ENCODE results near the gene CREB5.

Gene CREB5

DNA sequence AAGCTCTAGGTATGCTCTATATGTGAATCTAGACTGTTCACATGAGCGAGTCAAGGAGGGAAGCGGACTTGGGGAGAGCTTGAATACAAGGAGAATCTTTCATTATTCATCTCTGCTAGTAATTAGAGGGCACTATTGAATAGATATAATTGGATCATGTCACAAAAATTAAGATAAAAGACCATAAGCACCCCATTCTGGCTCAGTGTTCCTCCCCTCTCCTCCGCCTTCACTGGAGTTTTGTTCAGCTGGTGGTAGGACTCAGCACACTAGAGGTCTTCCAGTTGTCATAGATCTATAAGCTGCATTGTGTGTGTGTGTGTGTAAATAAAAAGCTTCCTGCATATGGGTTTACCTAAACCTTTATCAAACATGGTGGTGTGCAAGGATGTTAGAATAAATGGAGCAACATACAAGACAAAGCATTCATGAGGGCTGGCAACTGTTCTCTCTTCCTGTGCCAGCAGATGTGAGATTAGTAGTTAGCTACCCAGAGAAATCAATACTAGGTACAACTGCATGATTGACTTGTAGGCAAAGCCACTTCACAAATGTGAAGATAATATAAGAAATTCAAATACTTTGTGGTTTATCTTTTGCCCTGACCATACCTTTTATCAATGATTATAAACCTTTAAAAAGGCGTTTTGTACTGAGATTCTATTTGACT, 142.6 kb downstream of the CREB5 start:
- H3K4me1 Mint-ChIP-seq (ENCODE audit: low read depth): no peaks in the 10 kb centered on the region
- no peak overlapping the region for H3K4me3 Mint-ChIP-seq
- no peak for DNase-seq (ENCODE audit: low spot score)
- no peaks in the 10 kb centered on the region for H3K36me3 Mint-ChIP-seq (ENCODE audit: low read depth)
- peaks cover 4% of the 10 kb centered on the region for H3K27me3 Mint-ChIP-seq (ENCODE audit: low read depth)
- H3K27ac Mint-ChIP-seq: no peak overlapping the region
- H3K9me3 Mint-ChIP-seq: no peaks in the 10 kb centered on the region

- Mint-ChIP-seq H3K27me3 (ENCODE audit: low read depth) (peaks cover 4% of the 10 kb centered on the region), H3K9me3 (no peaks in the 10 kb centered on the region), H3K36me3 (ENCODE audit: low read depth) (no peaks in the 10 kb centered on the region)
Measured at GRCh38 chr7:28556025-28556424, 143.7 kb downstream of the CREB5 start.

GRCh38 chr7:28556671-28557070, 144.4 kb downstream of the CREB5 start:
- H3K4me3 Mint-ChIP-seq: no peak overlapping the region
- H3K4me1 Mint-ChIP-seq (ENCODE audit: low read depth): no peaks in the 10 kb centered on the region

More at GRCh38 chr7:28556025-28556424, 143.7 kb downstream of the CREB5 start:
- Mint-ChIP-seq H3K4me1 (ENCODE audit: low read depth) (no peaks in the 10 kb centered on the region), H3K4me3 (no peak overlapping the region), H3K27ac (no peak overlapping the region)
- no peak for DNase-seq (ENCODE audit: low spot score)

GRCh38 chr7:28558236-28558635, 145.9 kb downstream of the CREB5 start:
- Mint-ChIP-seq H3K9me3 (no peaks in the 10 kb centered on the region), H3K4me3 (no peak overlapping the region), H3K27me3 (ENCODE audit: low read depth) (no peaks in the 10 kb centered on the region), H3K27ac (no peak overlapping the region), H3K4me1 (ENCODE audit: low read depth) (no peaks in the 10 kb centered on the region), H3K36me3 (ENCODE audit: low read depth) (no peaks in the 10 kb centered on the region)
- DNase-seq (ENCODE audit: low spot score): no peak

More at GRCh38 chr7:28556671-28557070, 144.4 kb downstream of the CREB5 start:
- H3K36me3 Mint-ChIP-seq (ENCODE audit: low read depth): no peaks in the 10 kb centered on the region
- no peak for DNase-seq (ENCODE audit: low spot score)
- H3K27me3 Mint-ChIP-seq (ENCODE audit: low read depth): peaks cover 4% of the 10 kb centered on the region
- H3K9me3 Mint-ChIP-seq: no peaks in the 10 kb centered on the region
- H3K27ac Mint-ChIP-seq: no peak overlapping the region

DNA sequence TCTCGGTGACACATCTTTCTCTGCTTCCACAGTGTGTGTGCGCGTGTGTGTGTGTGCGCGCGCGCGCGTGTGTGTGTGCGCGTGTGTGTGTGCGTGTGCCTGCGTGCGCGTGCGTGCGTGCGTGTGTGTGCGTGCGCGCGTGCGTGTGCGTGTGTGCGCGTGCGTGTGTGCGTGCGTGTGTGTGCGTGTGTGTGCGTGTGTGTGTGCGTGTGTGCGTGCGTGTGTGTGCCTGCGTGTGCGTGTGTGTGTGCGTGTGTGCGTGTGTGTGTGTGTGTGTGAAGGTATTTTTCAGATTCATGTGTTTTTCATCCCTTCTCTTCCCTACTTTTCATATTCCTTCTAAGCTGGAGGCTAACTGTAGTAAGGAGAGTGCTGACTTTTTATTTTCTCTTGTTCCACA, 148.4 kb downstream of the CREB5 start:
- DNase-seq (ENCODE audit: low spot score): no peak
- Mint-ChIP-seq H3K36me3 (ENCODE audit: low read depth) (no peaks in the 10 kb centered on the region), H3K27me3 (ENCODE audit: low read depth) (no peaks in the 10 kb centered on the region), H3K4me1 (ENCODE audit: low read depth) (no peaks in the 10 kb centered on the region), H3K9me3 (no peaks in the 10 kb centered on the region), H3K27ac (no peak overlapping the region), H3K4me3 (no peak overlapping the region)

GRCh38 chr7:28564033-28564432, 151.7 kb downstream of the CREB5 start:
- no peaks in the 10 kb centered on the region for H3K27me3 Mint-ChIP-seq (ENCODE audit: low read depth)
- DNase-seq (ENCODE audit: low spot score): no peak
- no peaks in the 10 kb centered on the region for H3K4me1 Mint-ChIP-seq (ENCODE audit: low read depth)
- H3K9me3 Mint-ChIP-seq: no peaks in the 10 kb centered on the region
- H3K4me3 Mint-ChIP-seq: no peak overlapping the region
- no peak overlapping the region for H3K27ac Mint-ChIP-seq
- no peaks in the 10 kb centered on the region for H3K36me3 Mint-ChIP-seq (ENCODE audit: low read depth)

- no peak overlapping the region for H3K27ac Mint-ChIP-seq
- no peak for DNase-seq (ENCODE audit: low spot score)
- H3K9me3 Mint-ChIP-seq: no peaks in the 10 kb centered on the region
- H3K36me3 Mint-ChIP-seq (ENCODE audit: low read depth): no peaks in the 10 kb centered on the region
- no peaks in the 10 kb centered on the region for H3K4me1 Mint-ChIP-seq (ENCODE audit: low read depth)
- H3K4me3 Mint-ChIP-seq: no peak overlapping the region
- no peaks in the 10 kb centered on the region for H3K27me3 Mint-ChIP-seq (ENCODE audit: low read depth)
Measured at GRCh38 chr7:28564755-28565374, 152.5 kb downstream of the CREB5 start.

DNA sequence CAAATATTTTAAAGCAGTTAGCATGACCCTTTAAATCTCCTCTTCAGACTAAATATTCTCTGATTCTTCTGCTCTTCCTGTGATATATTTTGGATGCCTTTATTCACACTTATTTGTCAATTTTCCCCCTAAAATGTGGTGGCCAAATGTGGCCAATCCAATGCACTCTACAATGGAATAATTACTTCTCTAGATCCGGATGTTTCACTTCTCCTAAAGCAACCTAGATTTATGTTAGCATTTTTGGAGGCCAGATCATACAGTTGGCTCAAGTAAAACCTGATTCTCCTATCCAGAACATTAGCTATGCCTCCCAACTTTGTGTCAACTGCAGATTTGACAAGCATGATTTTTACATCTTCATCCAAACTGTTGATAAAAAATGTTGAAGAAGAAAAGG, 153.7 kb downstream of the CREB5 start:
- Mint-ChIP-seq H3K27me3 (ENCODE audit: low read depth) (no peaks in the 10 kb centered on the region), H3K27ac (no peak overlapping the region), H3K36me3 (ENCODE audit: low read depth) (no peaks in the 10 kb centered on the region), H3K9me3 (no peaks in the 10 kb centered on the region), H3K4me1 (ENCODE audit: low read depth) (no peaks in the 10 kb centered on the region), H3K4me3 (no peak overlapping the region)
- DNase-seq (ENCODE audit: low spot score): no peak

DNA sequence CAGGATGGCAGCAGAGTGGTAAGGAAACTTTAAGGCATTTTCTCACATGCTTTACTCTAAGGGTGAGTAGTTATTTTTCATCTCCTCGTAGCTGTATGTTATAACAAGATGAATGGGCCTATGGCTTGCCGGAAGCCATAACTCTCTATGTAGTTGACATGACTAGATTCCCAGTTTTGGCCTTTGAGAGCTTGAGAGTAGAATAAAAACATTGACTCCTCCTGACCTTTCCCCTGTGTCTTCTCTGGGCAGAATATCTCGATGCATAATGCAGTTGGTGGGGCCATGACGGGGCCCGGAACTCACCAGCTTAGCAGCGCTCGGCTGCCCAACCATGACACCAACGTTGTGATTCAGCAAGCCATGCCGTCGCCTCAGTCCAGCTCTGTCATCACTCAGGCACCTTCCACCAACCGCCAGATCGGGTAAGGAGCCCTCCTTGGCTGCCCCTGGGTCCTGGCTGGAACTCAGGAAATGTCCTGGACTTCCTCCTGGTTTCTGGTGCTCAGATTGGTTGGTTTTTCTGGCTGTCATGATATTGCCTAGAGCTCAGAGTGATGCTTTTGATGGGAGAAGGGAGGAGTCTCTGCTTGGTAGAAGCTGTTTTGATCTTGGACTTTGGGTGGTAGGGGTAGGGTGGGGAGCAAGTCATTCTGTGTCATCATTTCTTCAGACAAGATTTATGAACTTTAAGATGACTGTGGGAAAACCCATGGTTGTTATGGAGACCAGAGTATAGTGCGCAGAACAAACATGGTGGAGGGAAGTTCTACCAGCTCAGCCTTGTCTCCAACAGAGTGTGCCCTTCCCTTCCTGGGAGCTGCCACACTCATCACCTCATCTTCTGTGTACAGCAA, 158.0 kb downstream of the CREB5 start:
- H3K9me3 Mint-ChIP-seq: no peaks in the 10 kb centered on the region
- no peak overlapping the region for H3K4me3 Mint-ChIP-seq
- no peak overlapping the region for H3K27ac Mint-ChIP-seq
- H3K4me1 Mint-ChIP-seq (ENCODE audit: low read depth): no peaks in the 10 kb centered on the region
- no peaks in the 10 kb centered on the region for H3K27me3 Mint-ChIP-seq (ENCODE audit: low read depth)
- no peak for DNase-seq (ENCODE audit: low spot score)
- H3K36me3 Mint-ChIP-seq (ENCODE audit: low read depth): no peaks in the 10 kb centered on the region

DNA sequence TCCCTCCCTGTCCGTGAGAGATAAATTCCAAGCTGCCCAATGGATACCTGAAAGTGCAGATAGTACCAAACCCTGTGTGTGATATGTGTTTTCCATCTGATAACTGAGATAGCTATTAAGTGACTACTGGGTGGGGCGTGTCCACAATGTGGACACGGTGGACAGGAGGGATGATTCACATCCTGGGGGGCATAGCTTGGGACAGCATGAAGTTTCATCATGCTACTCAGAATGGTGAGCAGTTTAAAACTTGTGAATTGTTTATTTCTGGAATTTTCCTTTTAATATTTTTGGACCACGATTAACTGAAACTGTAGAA, 158.6 kb downstream of the CREB5 start:
- Mint-ChIP-seq H3K9me3 (no peaks in the 10 kb centered on the region), H3K4me3 (no peak overlapping the region), H3K27me3 (ENCODE audit: low read depth) (no peaks in the 10 kb centered on the region), H3K4me1 (ENCODE audit: low read depth) (no peaks in the 10 kb centered on the region), H3K36me3 (ENCODE audit: low read depth) (no peaks in the 10 kb centered on the region), H3K27ac (no peak overlapping the region)
- no peak for DNase-seq (ENCODE audit: low spot score)

DNA sequence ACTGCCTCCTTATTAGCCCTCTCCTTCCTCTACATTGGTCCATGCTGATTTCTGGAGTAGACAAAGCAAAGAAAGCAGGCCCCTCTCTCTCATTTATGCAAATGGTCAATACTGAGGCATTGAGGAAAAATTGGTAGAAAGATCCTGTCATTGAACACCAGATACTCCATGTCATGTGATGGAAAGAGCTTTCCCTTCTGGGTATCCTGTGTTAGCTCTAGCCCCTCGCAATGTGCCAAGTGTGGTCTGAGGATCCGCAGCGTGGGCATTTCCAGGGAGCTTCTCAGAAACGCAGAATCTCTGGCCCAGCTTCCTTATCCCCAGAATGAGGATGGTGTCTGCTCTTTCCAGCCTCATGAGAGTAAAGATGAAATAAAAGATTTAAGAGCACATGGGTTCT, 159.1 kb downstream of the CREB5 start:
- Mint-ChIP-seq H3K27ac (no peak overlapping the region), H3K4me3 (no peak overlapping the region), H3K4me1 (ENCODE audit: low read depth) (no peaks in the 10 kb centered on the region), H3K36me3 (ENCODE audit: low read depth) (no peaks in the 10 kb centered on the region), H3K9me3 (no peaks in the 10 kb centered on the region), H3K27me3 (ENCODE audit: low read depth) (no peaks in the 10 kb centered on the region)
- DNase-seq (ENCODE audit: low spot score): no peak

DNA sequence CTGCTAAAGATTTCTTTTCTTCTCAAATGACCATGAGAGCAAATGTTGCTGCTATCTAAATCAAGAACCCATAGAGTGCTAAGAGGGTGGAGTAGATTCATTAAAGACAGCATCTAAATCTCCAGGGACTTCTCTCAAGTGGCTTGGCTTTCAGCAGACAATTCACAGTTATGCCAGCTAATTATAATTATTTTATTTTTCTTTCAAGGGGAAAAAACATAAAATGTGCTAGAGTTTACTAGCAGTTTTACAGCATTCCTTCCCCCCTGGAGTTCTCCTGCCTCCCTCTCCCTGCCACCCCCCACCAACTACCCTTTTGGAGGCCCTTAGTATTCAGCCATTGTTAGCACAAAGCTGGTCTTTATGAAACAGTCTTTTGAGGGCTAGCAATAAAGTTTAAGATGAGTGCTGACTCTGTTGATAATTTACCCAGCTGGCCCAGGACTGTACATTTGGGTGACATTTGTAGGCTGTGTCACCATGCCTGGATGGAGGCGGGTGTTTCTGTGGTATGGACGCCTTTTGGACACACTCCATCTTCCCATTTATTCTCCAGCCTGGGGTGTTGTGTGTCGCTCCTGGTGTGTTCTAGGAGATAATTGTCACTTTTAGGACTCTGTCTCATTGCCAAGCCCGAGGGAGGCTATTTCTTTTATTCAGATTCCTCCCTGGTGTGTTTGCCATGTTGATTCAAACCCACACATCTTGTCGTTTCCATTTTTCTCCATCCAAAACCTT, 160.2 kb downstream of the CREB5 start:
- no peak overlapping the region for H3K4me3 Mint-ChIP-seq
- H3K27ac Mint-ChIP-seq: no peak overlapping the region
- H3K36me3 Mint-ChIP-seq (ENCODE audit: low read depth): no peaks in the 10 kb centered on the region
- no peaks in the 10 kb centered on the region for H3K4me1 Mint-ChIP-seq (ENCODE audit: low read depth)
- no peaks in the 10 kb centered on the region for H3K9me3 Mint-ChIP-seq
- DNase-seq (ENCODE audit: low spot score): no peak
- no peaks in the 10 kb centered on the region for H3K27me3 Mint-ChIP-seq (ENCODE audit: low read depth)

DNA sequence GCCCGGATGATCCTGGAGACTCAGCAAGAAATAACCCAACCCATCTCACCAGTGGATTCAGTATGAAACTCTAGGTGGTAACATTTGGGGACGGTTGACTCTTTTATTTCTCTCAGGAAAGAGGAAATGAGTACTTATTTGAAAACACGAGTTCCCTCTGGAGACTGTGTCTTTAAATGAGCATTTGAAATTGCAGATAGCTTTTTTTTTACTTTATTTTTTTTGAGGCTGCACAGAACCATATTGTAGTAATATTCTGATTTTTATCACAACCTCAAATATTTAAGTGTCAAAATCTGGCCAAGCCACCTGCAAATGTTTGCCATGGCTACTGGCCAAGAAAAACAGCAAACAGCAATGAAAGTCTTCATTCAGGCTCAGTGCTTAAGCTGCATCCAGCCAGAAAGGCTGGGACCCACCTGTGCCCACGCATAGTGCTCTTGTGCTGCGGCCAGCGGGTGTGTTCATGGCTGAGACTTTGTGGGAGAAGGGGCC, 160.8 kb downstream of the CREB5 start:
- H3K9me3 Mint-ChIP-seq: no peaks in the 10 kb centered on the region
- no peaks in the 10 kb centered on the region for H3K4me1 Mint-ChIP-seq (ENCODE audit: low read depth)
- no peak overlapping the region for H3K4me3 Mint-ChIP-seq
- no peak for DNase-seq (ENCODE audit: low spot score)
- no peaks in the 10 kb centered on the region for H3K27me3 Mint-ChIP-seq (ENCODE audit: low read depth)
- no peaks in the 10 kb centered on the region for H3K36me3 Mint-ChIP-seq (ENCODE audit: low read depth)
- no peak overlapping the region for H3K27ac Mint-ChIP-seq

All from T-helper 2 cell treated with Interferon-gamma antibody and Interleukin-4, amounts not matched to agents 5 μg/mL and 100 μg/mL, for 36 hours (primary cell).